ENCODE data around the gene PGBD2.
"Not testable (repeated sequence)": the region's sequence is repeated elsewhere in the genome, so short reads cannot be mapped to it uniquely, and the experiment has no call there.

Gene PGBD2

GRCh38 chr1:248945000-248945423 is 39.0 kb downstream of the PGBD2 start:
- not testable (repeated sequence) for H3K4me3 ChIP-seq (replicated peaks; ENCODE audit: insufficient read depth, low read length); DNase-seq (ENCODE audit: low read depth in 1 of 2, low spot score in 1 of 2); H3K27ac ChIP-seq (replicated peaks); H3K27me3 ChIP-seq (ENCODE audit: insufficient read depth, poor library complexity, severe bottlenecking)

- DNase-seq (ENCODE audit: low read depth in 1 of 2, low spot score in 1 of 2); H3K4me3 ChIP-seq (replicated peaks; ENCODE audit: insufficient read depth, low read length); H3K27ac ChIP-seq (replicated peaks); H3K27me3 ChIP-seq (ENCODE audit: insufficient read depth, poor library complexity, severe bottlenecking): not testable (repeated sequence)
Measured at GRCh38 chr1:248945453-248945852, 39.4 kb downstream of the PGBD2 start.

GRCh38 chr1:248945856-248946416 is 39.9 kb downstream of the PGBD2 start:
- not testable (repeated sequence) for DNase-seq (ENCODE audit: low read depth in 1 of 2, low spot score in 1 of 2); H3K4me3 ChIP-seq (replicated peaks; ENCODE audit: insufficient read depth, low read length); H3K27ac ChIP-seq (replicated peaks); H3K27me3 ChIP-seq (ENCODE audit: insufficient read depth, poor library complexity, severe bottlenecking)

Measured in HL-60 (cell line).